ENCODE data around the gene ZNF37A.

ZNF37A gene

DNA sequence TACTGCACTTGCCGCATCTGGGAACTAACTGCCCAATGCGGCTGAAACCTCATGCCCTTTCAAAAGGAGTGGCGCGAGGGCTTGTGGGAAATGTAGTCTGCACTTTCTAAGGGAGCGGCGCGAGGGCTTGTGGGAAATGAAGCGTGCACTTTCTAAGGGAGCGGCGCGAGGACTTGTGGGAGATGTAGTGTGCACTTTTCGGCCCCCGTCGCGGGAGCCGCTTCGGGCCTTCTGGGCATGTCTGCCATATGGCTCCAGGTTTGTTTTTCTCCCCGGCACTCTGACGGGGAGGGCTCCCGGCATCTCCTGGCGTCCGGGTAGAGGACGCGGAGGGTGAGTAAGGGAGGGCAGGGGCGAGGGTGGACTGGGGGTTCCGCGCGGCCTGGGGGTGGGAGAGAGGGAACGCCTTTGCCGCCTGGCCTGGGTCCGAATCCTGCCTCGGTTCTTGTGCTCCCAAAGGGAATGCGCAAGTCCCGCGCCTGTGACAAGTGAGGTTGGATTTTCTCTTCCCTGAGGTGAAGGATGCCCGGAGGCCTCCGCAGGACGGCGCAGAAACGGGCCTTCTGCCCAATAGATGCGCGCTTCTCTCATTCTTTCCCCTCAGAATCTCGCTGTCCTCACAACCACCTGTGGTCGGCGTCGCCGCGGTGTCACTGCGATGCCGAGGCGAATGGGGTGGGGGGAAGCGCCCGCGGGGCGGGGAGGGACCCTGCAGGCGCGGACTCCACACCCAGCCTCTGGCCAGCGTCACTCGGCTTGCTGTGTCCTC, at the start of gene ZNF37A:
TSS of gene ZNF37A (plus strand) at position 180 of the 769 bp plus-strand sequence. CDS start 2,281 bp downstream, outside the sequence.
- Histone ChIP-seq H3K36me3 (replicated peaks; ENCODE audit: low read depth, low read length) (peaks cover 17% of the 10 kb centered on the region), H3K27ac (ENCODE audit: low read length) (peak within 1 kb of the TSS; percentile 47), H4K20me1 (ENCODE audit: insufficient read depth, low read length) (no peaks in the 10 kb centered on the region), H2AFZ (ENCODE audit: low read depth, low read length) (peak within 1 kb of the TSS; percentile 95), H3K4me3 (ENCODE audit: low read length) (peak within 1 kb of the TSS; percentile 91), H3K79me2 (ENCODE audit: low read length) (peaks cover 14% of the 10 kb centered on the region), H3K27me3 (ENCODE audit: low read depth, low read length) (no peaks in the 10 kb centered on the region), H3K9me3 (ENCODE audit: insufficient read depth, low read length) (no peaks in the 10 kb centered on the region), H3K4me1 (ENCODE audit: low read length) (peaks cover 7% of the 10 kb centered on the region; the same call in 1 of the 2 replicates), H3K4me2 (ENCODE audit: low read length) (peak within 1 kb of the TSS; percentile 97), H3K9ac (ENCODE audit: low read length) (peak within 1 kb of the TSS; percentile 88)
- TF ChIP-seq EZH2phosphoT487 (IDR thresholded peaks at IDR 0.05; ENCODE audit: low read depth) = no peak
- TF ChIP-seq, protein P1, sequence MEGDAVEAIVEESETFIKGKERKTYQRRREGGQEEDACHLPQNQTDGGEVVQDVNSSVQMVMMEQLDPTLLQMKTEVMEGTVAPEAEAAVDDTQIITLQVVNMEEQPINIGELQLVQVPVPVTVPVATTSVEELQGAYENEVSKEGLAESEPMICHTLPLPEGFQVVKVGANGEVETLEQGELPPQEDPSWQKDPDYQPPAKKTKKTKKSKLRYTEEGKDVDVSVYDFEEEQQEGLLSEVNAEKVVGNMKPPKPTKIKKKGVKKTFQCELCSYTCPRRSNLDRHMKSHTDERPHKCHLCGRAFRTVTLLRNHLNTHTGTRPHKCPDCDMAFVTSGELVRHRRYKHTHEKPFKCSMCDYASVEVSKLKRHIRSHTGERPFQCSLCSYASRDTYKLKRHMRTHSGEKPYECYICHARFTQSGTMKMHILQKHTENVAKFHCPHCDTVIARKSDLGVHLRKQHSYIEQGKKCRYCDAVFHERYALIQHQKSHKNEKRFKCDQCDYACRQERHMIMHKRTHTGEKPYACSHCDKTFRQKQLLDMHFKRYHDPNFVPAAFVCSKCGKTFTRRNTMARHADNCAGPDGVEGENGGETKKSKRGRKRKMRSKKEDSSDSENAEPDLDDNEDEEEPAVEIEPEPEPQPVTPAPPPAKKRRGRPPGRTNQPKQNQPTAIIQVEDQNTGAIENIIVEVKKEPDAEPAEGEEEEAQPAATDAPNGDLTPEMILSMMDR (IDR thresholded peaks at IDR 0.05; ENCODE audit: low read depth, low read length) = no peak

DNA sequence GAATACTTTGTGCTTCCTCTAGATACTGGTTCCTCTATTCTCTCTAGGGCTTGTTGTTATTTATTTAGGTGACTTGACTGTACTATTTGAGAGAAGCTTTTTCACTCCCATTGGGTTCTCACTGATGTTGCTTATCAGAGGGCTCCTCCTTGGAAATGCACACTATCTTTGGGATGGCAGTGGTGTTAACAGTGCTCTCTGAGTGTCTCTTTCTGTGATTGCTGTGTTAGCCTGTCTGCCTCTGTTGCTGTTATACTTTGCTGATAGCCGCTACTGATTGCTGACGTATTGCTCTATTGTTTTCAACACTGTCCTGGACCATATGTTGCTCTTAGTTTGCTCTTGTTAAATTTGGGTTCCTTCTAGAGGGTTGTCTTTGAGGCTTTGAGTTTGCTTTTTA, 49.0 kb upstream of the ZNF37A start:
- peaks cover 9% of the 10 kb centered on the region for H3K79me2 ChIP-seq (ENCODE audit: low read length)
- peaks cover 14% of the 10 kb centered on the region for H3K4me1 ChIP-seq (ENCODE audit: low read length)
- no peak overlapping the region for H3K27ac ChIP-seq (ENCODE audit: low read length)
- H3K4me2 ChIP-seq (ENCODE audit: low read length) = no peak overlapping the region
- H3K4me3 ChIP-seq (ENCODE audit: low read length) = no peak overlapping the region
- TF ChIP-seq EZH2phosphoT487 (IDR thresholded peaks at IDR 0.05; ENCODE audit: low read depth) = no peak
- TF ChIP-seq, protein P1 (IDR thresholded peaks at IDR 0.05; ENCODE audit: low read depth, low read length) = no peak
- no peak overlapping the region for H2AFZ ChIP-seq (ENCODE audit: low read depth, low read length)
- H4K20me1 ChIP-seq (ENCODE audit: insufficient read depth, low read length) = no peaks in the 10 kb centered on the region
- no peak overlapping the region for H3K9ac ChIP-seq (ENCODE audit: low read length)
- H3K36me3 ChIP-seq (replicated peaks; ENCODE audit: low read depth, low read length) = peaks cover 6% of the 10 kb centered on the region
- H3K9me3 ChIP-seq (ENCODE audit: insufficient read depth, low read length) = no peaks in the 10 kb centered on the region
- no peaks in the 10 kb centered on the region for H3K27me3 ChIP-seq (ENCODE audit: low read depth, low read length)

DNA sequence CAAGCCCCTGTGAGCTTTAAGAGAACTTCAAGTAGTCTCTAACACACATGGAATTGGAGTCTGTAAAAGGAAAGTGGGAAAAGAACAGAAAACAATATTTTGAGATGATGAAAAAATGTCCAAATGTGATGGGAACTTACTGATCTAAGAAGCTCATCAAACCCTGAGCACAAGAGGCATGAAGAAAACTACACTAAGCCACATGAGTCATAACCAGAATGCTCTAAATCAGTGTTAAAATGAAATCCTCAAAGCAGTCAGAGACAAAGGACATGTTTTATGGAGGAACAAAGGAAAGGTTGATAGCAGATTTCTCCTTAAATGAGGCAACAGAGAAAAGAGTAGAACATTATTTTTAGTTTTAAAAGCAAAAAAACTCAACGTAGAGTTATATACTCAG, 46.5 kb upstream of the ZNF37A start:
- H3K36me3 ChIP-seq (replicated peaks; ENCODE audit: low read depth, low read length) = peaks cover 13% of the 10 kb centered on the region
- 0 out of 2 replicates have a peak, but pooled peaks cover 2% of the 10 kb centered on the region for H3K79me2 ChIP-seq (ENCODE audit: low read length)
- H3K27ac ChIP-seq (ENCODE audit: low read length) = no peak overlapping the region
- no peak overlapping the region for H2AFZ ChIP-seq (ENCODE audit: low read depth, low read length)
- no peaks in the 10 kb centered on the region for H3K27me3 ChIP-seq (ENCODE audit: low read depth, low read length)
- no peaks in the 10 kb centered on the region for H4K20me1 ChIP-seq (ENCODE audit: insufficient read depth, low read length)
- peaks cover 14% of the 10 kb centered on the region for H3K4me1 ChIP-seq (ENCODE audit: low read length)
- H3K4me3 ChIP-seq (ENCODE audit: low read length) = no peak overlapping the region
- H3K4me2 ChIP-seq (ENCODE audit: low read length) = no peak overlapping the region
- no peaks in the 10 kb centered on the region for H3K9me3 ChIP-seq (ENCODE audit: insufficient read depth, low read length)
- no peak overlapping the region for H3K9ac ChIP-seq (ENCODE audit: low read length)
- TF ChIP-seq, protein P1 (IDR thresholded peaks at IDR 0.05; ENCODE audit: low read depth, low read length) = no peak
- TF ChIP-seq EZH2phosphoT487 (IDR thresholded peaks at IDR 0.05; ENCODE audit: low read depth) = no peak

DNA sequence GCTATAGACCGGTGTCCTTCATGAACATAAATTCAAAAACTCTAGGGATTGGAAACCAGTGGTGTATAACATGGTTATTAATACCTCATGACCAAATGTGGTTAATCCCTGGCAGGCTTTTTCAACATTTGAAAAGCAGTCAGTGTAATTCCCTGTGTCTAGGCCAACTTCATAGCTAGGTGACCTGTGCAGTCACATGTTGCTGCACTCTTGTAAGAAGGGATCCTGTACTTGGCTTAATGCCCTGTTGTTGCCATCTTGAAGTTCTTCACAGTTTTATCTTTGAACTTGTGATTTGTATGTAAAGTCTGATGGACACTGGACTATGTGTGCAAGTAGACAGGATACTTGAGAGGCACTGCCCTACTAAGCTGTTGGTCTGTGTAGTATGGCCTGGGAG, 43.9 kb upstream of the ZNF37A start:
- no peak overlapping the region for H3K9ac ChIP-seq (ENCODE audit: low read length)
- 0 out of 2 replicates have a peak, but pooled peaks cover under 1% of the 10 kb centered on the region for H3K79me2 ChIP-seq (ENCODE audit: low read length)
- no peak overlapping the region for H2AFZ ChIP-seq (ENCODE audit: low read depth, low read length)
- no peaks in the 10 kb centered on the region for H3K27me3 ChIP-seq (ENCODE audit: low read depth, low read length)
- H3K4me3 ChIP-seq (ENCODE audit: low read length) = no peak overlapping the region
- peaks cover 31% of the 10 kb centered on the region for H3K36me3 ChIP-seq (replicated peaks; ENCODE audit: low read depth, low read length)
- no peaks in the 10 kb centered on the region for H4K20me1 ChIP-seq (ENCODE audit: insufficient read depth, low read length)
- TF ChIP-seq, protein P1 (IDR thresholded peaks at IDR 0.05; ENCODE audit: low read depth, low read length) = no peak
- TF ChIP-seq EZH2phosphoT487 (IDR thresholded peaks at IDR 0.05; ENCODE audit: low read depth) = no peak
- peaks cover 6% of the 10 kb centered on the region; the same call in 1 of the 2 replicates for H3K9me3 ChIP-seq (ENCODE audit: insufficient read depth, low read length)
- H3K4me2 ChIP-seq (ENCODE audit: low read length) = no peak overlapping the region
- H3K4me1 ChIP-seq (ENCODE audit: low read length) = peaks cover 10% of the 10 kb centered on the region
- H3K27ac ChIP-seq (ENCODE audit: low read length) = no peak overlapping the region
